Putamen (tissue), 1 donor: ENCODE data around the gene DNAAF3.
"Not testable (repeated sequence)": the region's sequence is repeated elsewhere in the genome, so short reads cannot be mapped to it uniquely, and the experiment has no call there.

Experiments used
- DNase-seq: peaks from one replicate; pipeline ENCODE4 v3.0.0-alpha.2; 2016; ENCODE audit warnings: low spot score

The DNAAF3 gene

DNA sequence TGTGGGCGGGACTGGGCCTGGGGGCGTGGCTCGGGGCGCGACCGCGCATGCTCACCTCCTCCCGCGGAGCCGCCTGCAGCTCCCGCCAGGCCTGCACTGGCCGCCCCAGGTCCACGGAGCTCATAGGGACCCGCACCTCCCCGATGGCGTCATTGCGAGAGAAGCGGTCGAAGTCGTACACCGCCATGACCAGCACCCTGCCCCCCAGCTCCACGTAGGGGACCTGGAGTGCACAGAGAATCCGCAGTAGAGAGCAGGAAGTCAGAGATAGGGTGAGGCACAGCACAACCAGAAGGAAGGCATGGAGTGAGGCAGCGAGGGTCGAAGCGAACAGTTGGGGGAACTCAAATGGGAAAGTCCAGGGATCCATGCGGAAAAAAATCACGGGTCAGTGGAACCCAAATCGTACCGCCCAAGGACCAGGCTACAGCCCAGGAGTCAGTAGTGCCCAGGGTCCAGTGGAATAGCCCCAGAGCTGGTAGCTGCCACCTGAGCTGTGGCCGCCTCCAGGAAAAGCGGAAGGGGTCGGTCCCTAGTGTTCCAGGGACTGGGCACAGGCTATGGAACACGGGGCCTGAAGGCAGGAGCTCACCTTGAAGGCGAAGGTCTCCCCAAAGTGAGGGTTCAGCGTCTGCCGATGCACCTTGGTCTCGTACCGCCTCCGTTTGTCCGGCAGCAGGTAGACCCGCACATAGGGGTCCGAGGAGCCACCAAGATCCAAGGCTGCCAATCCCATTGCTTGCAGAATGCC lies 8.9 kb upstream of the DNAAF3 start:
- DNase-seq: no peak

DNA sequence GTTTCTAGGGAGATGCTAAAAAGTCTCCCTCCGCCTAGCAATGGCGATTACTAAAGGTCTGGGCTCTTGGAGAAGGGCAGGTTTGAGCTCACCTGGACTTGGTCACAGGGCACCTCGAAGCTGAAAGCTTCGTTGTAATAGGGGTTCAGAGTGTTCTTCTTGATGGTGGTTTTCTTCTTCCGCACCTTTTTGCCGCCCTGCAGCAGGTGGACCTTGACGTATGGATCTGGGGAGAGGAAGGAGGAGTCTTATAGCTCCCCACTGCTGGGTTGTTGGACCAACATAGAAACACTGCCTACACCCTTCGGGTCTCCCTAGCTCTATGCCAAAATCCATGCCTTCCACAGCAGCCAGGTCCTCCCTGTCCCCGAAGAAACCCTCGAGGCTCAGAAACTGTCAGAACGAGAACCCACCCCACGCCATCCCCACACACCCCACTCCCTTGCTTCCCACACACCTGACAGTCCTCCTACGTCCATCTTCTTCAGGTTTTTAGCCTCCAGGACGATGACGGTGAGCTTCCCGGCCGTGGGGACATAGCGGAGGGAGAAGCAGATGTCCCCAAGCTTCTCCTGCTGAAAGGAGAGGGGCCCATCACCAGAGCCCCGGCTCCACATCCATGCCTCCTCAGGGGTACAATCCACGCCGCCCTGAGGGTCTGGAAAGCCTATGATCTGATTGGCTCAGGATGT lies 8.2 kb upstream of the DNAAF3 start:
- DNase-seq: no peak

DNA sequence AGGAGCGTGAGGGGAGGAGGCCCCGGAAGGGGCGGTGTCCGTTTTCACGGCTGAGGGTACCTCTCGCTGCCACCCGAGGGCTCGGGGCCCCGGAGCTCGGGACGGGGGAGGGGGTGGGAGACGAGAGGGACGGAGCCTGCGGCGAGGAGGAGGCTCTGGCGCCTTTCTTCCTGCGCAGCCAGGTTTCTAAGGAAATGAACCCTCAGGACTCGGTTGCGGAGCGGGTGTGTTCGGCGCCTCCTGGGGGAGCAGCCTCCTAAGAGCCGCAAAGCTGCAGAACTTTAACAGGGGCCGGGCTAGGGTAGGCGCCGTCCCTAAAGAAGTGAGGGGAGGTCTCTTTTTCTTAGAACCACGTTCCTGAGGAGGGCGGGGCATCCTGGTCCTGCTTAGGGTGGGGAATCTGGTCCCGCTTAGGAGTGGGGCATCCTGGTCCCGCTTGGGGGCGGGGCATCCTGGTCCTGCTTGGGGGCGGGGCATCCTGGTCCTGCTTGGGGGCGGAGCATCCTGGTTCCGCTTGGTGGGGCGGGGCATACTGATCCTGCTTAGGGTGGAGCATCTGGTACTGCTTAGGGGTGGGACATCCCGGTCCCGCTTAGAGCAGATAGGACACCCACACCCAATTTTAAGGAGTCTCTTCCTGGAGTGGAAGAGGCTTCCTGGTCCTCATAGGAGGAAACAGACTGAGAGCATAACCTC lies 7.4 kb upstream of the DNAAF3 start:
- no peak for DNase-seq

DNA sequence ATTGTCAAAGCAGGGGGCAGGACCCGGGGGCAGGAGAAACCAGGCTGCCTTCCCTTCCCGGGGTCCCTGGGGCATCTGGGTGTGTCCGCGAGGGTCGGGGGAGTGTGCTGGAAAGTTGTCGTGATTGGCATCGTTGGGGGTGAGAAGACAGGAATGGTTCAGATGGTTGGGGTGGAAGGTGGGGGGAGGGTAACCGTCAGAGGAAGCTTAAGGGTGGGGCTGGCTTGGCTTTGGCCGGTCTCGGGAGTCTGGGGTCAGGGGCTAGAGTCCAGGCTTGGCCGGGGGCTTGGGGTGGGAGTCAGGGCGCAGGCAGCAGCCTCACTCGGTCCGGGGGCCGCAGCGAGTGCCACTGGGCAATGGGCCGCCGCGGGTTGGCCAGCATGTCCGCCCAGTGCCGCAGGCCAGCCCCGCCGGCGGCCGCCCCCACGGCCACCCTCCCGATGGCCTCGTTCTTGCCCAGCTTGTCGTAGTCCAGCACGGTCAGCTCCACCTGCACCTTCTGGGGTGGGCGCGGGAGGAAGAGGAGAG lies 6.8 kb upstream of the DNAAF3 start:
- DNase-seq: no peak

DNA sequence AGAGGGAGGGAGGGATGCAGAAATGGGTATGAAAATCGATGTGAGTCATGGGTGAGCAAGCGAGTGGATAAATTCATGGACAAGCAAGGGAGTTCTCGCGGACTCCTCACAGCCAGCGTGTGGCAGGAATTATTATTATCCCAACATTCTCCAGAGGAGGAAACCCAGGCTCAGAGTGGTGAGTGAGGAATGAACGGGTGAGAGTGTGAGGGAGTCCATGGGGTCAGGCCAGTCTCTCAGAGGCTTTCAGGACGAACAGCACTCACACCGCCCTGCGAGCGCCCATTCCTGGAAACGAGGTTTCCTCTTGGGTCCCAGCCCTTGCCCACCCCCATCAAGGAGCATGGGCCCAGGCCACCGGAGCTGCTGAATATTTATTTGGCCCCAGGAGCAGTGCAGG lies 6.3 kb upstream of the DNAAF3 start:
- no peak for DNase-seq

DNA sequence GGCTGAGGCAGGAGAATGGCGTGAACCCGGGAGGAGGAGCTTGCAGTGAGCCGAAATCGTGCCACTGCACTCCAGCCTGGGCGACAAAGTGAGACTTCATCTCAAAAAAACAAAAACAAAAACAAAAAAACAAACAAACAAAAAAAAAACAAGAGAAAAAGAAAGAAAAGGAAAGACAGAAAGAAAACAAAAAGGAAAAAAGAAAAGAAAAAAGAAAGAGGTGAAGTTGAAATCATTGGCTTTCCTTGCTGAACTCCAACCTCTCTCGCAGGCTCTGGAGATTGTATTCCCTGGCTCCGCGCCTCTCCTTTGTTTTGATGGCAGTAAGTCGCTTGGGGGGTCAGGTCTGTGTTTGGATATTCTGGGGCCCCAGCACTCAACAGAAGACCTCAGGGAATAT lies 5.9 kb upstream of the DNAAF3 start:
- DNase-seq: not testable (repeated sequence)

DNA sequence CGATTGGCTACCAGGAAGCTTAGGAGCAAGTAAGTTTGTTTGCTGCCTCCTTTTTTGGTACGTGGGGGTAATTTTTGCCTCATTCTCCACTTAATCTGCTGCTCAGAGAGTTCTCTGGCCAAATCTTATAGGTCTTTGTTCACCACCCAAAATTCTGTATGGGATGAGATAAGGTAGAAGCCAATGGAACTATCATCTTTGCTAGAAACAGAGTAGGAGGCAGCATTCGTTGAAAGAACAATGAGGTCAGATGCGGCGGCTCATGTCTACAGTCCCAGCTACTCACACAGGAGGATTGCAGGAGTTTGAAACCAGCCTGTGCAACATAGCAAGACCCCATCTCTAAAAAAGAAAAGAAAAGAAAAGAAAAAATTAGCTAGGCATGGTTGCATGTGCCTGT lies 5.0 kb upstream of the DNAAF3 start:
- no peak for DNase-seq

DNA sequence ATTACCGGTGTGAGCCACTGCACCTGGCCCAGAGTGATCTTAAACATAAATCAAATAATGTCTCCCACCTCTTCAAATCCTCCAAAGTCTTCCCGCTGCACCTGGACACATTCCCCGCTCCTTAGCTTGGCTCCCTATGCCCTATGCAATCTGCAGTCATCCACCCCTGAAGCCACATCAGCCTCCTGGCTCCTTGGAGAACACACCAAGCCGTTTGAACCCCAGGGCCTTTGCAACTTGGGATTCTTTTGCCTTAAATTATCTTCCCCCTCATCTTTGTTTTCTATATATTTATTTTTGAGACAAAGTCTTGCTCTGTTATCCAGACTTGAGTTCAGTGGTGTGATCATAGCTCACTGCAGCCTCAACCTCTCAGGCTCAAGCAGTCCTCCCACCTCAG lies 2.7 kb upstream of the DNAAF3 start:
- no peak for DNase-seq

DNA sequence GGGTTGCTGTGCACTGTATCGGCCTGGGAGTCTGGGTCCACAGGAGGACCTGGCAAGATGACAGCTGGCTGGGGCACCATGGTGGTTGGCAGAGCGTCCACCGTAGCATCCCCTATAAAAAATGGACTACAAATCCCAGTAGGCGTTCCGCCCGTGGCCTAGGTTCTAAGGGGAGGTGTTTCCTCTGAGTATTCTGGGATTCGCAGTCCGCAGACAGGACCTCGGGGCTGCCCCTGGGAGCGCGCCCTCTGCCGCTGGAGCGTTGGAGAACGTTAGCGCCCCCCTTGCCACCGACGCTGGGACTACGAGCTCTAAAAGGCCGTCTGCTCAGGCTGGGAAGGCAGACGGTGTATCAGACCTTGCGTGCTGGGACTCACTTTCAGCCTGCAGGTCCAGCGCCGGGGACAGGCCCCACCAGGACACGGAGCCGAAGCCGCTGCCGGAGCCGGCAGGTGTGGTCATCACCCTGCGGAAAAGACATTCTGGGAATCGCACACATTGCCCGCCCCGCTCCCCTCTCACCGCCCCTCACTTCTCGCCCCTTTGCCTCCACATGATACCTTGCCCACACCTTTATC lies 372 bp downstream of the DNAAF3 start:
- DNase-seq: peak; percentile 55

DNA sequence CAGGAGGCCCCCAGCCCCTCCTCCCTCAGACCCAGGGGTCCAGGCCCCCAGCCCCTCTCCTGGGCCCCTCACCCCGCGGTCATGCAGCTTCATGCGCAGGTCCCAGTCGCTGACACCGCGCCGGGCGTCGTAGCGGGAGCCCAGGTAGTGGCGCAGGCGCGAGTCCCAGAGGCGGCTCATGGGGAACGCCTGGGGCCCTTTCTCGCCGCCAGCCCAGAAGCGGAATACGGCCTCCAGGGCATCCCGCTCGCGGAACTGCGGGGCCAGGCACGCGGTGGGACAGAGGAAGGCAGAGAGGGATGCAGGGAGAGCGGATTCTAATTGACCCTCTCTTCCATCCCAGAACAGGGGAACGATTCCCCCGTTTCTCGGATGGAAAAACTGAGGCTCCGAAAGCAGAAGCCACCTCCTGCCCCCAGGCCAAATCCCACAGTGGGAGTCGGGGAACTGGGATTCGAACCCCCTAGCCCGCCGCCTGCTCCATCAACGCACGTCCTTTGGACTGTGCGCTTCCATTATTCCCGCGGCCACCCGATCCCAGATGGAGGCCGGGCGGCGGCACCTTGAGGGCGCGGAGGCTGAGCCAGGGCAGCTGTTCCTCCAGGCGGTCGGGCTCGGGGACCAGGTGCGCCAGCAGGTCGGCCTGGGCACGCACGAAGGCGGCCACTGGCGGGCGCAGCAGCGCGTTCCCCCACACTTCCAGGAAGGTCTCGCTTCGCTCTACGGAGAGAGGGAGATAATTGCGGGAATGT lies 4.7 kb downstream of the DNAAF3 start:
- DNase-seq: no peak

DNA sequence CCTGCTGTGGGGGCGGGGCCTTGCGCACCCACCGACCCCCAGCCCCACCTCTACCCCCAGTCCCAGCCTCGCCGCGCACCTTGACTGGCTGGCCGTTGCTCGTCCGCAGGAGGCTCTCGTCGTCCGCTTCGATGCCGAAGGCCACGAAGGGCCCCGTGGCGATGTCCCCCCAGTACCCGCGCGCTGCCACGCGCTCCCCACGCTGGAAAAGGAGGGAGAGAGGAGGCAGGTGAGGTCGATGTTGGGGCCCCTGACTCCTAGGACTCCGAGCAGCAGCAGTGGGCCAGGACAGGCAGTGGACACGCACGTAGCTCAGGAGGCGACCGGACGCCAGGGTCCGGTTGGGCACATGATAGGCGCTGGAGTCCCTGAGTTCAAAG lies 5.4 kb downstream of the DNAAF3 start:
- no peak for DNase-seq

DNA sequence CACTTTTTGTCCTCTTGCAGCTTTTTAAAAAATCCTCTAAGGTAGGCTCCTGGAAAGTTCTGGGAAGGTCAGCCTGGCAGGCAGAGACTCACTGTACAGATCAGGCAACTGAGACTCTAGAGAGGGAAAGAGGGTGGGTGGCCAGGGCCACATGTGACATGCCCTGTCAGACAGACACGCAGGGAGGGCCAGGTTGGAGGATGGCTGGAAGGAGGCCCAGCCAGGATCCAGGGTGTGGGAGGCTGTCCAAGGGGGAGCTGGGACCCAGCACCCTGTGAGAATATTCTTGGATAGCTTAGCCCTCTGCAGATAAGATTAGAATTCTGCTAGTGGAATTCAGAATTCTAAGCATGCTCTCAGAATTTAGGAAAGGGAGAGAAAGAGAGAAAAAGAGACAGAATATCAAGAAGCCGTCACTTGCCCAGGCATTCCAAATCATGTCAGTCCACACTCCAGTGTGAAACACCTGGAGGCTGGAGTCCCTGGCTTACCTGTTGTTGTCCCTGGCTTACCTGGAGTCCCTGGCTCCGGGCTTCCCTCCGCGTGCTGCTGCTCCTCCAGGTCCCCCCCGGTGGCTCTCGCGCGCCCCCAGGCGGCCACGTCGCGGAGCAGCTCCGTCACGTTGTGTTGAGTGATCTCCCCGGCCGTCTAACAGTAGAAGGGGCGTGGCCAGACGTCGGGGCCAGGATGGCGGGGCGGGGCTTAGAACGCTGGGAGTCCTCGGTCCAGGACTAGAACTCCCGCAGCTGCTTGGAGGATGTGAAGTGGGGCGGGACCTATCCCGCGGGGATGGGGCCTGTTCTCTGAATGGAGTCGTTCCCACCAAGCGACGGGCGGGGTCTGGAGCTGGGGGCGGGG lies 6.1 kb downstream of the DNAAF3 start:
- peak; percentile 51 for DNase-seq

DNA sequence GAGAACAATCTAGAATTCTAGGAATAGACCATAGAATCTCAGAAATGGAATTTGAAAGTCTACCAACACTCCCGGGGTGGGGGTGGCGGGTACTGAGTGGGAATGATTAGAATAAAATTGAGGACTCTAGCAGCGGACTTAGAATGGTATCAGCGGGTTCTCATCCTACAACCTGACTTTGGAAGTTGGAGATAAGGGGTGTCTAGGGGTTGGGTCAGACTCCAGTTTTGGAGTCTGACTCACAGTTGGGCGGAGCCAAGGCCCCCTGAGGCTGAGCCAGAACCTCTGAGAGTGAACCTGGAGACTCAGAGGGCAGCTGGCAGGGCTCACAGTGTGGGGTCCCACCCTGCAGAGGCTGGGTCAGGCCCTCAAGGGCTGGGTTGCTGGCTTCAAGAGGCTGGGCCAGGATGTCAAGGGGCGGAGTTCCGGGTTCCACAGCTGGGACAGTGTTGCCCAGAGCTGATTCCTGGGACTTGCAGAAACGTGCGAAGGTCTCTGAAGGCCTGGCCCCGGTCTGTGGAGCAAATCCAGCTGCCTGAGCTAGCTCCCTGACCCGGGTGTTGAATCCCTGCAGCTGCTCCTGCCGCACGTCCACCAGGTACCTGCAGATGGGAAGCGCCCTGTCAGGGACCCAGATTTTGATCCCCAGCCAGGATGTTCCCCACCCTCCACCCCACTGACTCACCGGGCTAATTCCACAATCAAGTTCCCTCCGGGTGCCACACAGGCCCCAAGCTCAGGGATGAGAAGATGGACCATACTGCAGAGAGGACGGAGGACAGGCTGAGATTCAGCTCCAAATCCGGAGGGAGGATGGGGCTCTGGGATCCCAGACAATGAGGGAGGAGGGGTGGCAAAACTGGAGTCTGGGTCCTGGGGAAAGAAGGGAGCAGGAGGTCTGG lies 7.3 kb downstream of the DNAAF3 start:
- DNase-seq: no peak

DNA sequence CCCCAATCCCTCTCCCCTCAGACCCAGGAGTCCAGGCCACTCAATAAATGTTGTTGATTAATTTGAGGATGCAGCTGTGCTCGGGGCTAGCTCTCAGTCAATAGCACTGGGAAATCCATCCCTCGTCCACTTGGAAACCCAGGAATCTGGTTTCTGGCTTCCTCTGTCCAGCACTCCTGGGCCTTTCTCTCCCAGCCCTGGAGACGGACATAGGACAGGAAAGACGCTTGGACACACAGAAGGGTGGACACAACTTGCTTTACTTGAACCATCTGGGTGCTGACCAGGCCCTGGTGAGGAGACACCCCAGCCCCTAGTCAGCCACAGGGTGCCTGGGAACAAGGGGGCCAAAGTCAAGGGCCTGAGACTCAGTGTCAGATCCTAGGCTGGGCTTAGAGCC lies 8.0 kb downstream of the DNAAF3 start:
- DNase-seq: no peak

DNA sequence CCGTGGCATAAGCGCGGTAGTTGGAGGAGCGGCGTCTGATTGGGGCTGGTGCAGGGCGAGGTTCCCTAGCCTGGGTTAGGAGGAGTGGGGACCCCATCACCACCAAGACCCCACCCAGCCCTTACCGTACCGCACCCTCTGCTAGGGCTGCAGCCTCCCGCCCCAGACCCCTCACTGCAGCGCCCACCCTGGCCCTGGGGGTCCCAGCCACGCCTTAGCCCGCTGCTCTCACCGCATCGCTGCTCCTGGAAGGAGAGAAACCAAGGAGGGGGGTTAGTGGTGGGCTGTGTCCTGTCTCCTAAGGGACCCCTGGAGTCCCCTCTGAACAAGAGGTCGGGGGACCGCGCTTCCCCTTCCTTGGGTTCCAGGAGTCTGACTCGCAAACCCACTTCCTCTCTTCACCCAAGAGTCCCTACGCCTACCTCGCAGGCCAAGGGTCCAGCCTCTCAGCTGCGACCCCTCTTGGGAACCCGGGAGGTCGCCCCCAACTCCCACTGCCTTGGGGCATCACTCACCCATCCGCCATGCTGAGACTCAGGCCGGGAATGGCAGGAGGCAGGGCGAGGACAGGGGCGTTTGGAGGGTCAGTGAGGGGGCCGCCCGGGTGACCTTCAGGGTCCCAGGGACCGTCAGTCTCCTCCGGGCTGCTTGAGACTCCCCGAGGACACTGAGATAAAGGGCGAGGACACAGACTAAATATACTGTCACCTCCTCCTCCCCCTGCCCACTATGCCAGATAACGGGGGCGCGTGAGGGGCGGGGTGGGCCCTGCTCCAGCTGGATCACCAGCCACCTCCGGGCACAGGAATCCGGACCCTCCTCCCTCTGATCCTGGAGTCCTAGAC lies 9.1 kb downstream of the DNAAF3 start, which contains the start of gene TNNI3:
Gene TNNI3 (minus strand): TSS at position 669 of the 845 bp plus-strand sequence. CDS start 143 bp downstream, at position 526.
- DNase-seq: no peak

DNA sequence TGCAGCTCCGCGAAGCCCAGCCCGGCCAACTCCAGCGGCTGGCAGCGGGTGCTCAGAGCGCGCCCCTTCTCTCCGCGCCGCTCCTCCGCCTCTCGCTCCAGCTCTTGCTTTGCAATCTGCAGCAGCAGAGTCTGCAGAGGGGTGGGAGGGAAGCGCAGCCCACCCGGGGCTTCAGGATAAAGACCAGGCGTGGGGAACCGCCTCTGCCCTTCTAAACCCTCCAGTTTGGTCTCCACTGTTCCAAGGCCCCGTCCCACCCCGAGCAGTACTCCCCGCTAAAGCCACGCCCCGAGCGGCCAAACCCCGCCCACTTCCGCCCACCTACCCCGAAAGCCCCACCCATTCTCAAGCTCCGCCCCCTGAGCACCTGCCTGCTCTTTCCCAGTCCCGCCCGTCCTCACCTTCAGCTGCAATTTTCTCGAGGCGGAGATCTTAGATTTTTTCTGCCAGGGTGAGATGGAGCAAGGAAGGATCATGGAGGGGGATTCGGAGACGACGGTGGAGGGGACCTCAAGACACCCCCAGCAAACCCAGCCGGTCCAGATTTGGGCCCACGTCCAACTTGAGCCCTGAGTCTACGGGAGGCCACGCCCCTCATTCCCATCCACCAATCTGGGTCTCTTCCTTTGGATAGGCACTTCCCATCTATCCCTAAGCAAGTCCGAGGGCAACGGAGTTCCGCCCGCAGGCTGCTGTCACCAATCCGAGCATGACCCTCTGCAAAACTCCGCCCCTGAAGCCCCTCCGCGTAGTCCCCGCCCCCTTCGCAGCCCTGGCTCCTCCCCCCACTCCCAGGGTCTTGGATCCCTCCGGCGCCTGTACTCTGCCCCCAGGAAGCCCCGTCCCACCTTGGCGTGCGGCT lies 10.0 kb downstream of the DNAAF3 start:
- DNase-seq: no peak

DNA sequence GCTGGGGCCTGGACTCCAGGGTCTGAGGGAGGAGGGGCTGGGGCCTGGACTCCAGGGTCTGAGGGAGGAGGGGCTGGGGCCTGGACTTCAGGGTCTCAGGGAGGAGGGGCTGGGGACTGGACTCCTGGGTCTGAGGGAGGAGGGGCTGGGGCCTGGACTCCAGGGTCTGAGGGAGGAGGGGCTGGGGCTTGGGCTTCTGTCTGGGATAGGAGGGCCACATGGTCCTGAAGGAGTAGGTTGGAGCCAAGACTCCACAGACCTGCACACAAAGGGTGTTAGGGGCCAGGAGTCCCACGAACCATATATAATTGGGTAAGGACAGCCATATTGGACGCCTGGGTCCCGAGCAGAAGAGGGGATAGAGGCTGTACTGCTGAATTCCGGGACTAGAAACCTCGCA lies 10.6 kb downstream of the DNAAF3 start:
- not testable (repeated sequence) for DNase-seq
